Nephron (organoid): ENCODE data around the gene MACROD2.

ENCODE experiments used
- H3K27ac Mint-ChIP-seq, 3 experiments: 2 replicates each; pipeline ENCODE4 v1.8.0; 2020; ENCODE audit warnings: mixed read lengths in 3 of 3, mild to moderate bottlenecking in 2 of 3, moderate library complexity in 1 of 3
- H3K27me3 Mint-ChIP-seq: 2 replicates; pipeline ENCODE4 v1.8.0; 2021; ENCODE audit warnings: low read depth, mild to moderate bottlenecking, moderate library complexity, mixed read lengths
- H3K36me3 Mint-ChIP-seq: 2 replicates; pipeline ENCODE4 v1.8.0; 2020; ENCODE audit warnings: low read depth, mixed read lengths
- H3K4me1 Mint-ChIP-seq: 2 replicates; pipeline ENCODE4 v1.8.0; 2020; ENCODE audit warnings: mixed read lengths
- H3K4me3 Mint-ChIP-seq, 3 experiments: 2 replicates each; pipeline ENCODE4 v1.8.0; 2020; ENCODE audit warnings: mild to moderate bottlenecking in 3 of 3, mixed read lengths in 3 of 3, moderate library complexity in 2 of 3
- H3K9me3 Mint-ChIP-seq: 2 replicates; pipeline ENCODE4 v1.8.0; 2020; ENCODE audit warnings: mixed read lengths
- TF ChIP-seq, protein P1 (sequence below), 3 experiments: fragments of 200-600 bp; sonication (generic); IDR thresholded peaks; one replicate each; pipeline ENCODE4 v1.5.0; 2021; ENCODE audit warnings: antibody characterized with exemption in 3 of 3; ENCODE audit not compliant: unreplicated experiment in 3 of 3

The MACROD2 gene

GRCh38 chr20:15446373-15446772 is 1451.1 kb downstream of the MACROD2 start:
- Mint-ChIP-seq H3K27me3 (peaks cover 5% of the 10 kb centered on the region), H3K4me1 (peaks cover 19% of the 10 kb centered on the region)

DNA sequence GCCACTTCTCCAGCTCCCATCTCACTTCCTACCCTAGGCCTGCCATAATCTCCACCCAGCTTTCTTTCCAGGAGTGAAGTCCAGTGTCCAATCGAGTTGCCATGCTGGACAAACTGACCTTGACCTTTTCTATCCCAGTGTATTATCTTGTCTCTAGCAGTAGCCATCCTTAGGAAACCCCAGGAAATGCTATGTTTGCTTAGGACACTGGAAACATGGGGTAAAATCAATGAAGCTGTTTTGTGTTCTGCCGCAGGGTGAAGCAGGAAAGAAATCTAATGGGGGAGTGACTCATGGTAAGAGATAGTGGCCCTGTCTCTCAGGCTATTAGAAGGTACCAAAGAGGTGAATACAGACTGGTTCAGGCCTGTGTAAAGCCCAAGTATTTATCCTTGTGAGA is 1452.2 kb downstream of the MACROD2 start:
- H3K27me3 Mint-ChIP-seq, result peaks cover 5% of the 10 kb centered on the region
- no peaks in the 10 kb centered on the region for H3K9me3 Mint-ChIP-seq
- H3K36me3 Mint-ChIP-seq, result no peaks in the 10 kb centered on the region
- H3K27ac Mint-ChIP-seq, result no peak overlapping the region
- H3K4me1 Mint-ChIP-seq, result peaks cover 19% of the 10 kb centered on the region
- H3K4me3 Mint-ChIP-seq, result no peak overlapping the region
- TF ChIP-seq, protein P1, sequence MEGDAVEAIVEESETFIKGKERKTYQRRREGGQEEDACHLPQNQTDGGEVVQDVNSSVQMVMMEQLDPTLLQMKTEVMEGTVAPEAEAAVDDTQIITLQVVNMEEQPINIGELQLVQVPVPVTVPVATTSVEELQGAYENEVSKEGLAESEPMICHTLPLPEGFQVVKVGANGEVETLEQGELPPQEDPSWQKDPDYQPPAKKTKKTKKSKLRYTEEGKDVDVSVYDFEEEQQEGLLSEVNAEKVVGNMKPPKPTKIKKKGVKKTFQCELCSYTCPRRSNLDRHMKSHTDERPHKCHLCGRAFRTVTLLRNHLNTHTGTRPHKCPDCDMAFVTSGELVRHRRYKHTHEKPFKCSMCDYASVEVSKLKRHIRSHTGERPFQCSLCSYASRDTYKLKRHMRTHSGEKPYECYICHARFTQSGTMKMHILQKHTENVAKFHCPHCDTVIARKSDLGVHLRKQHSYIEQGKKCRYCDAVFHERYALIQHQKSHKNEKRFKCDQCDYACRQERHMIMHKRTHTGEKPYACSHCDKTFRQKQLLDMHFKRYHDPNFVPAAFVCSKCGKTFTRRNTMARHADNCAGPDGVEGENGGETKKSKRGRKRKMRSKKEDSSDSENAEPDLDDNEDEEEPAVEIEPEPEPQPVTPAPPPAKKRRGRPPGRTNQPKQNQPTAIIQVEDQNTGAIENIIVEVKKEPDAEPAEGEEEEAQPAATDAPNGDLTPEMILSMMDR (IDR thresholded peaks at IDR 0.05; ENCODE audit: unreplicated experiment in 3 of 3), result no peak

More at GRCh38 chr20:15446373-15446772, 1451.1 kb downstream of the MACROD2 start:
- TF ChIP-seq, protein P1 (IDR thresholded peaks at IDR 0.05; ENCODE audit: unreplicated experiment in 3 of 3), result no peak
- Mint-ChIP-seq H3K27ac (peak overlapping the region; percentile 32 to 87 (median 86)), H3K36me3 (no peaks in the 10 kb centered on the region), H3K4me3 (no peak overlapping the region), H3K9me3 (no peaks in the 10 kb centered on the region)

GRCh38 chr20:15449061-15449460 is 1453.7 kb downstream of the MACROD2 start:
- TF ChIP-seq, protein P1 (IDR thresholded peaks at IDR 0.05; ENCODE audit: unreplicated experiment in 3 of 3), result no peak
- H3K27ac Mint-ChIP-seq, result peak overlapping the region in 1 of 3 experiments; percentile 64
- H3K4me1 Mint-ChIP-seq, result peaks cover 26% of the 10 kb centered on the region

GRCh38 chr20:15451241-15451640 is 1455.9 kb downstream of the MACROD2 start:
- Mint-ChIP-seq H3K27me3 (no peaks in the 10 kb centered on the region), H3K9me3 (no peaks in the 10 kb centered on the region), H3K27ac (peak overlapping the region in 1 of 3 experiments; percentile 35), H3K4me3 (no peak overlapping the region), H3K36me3 (no peaks in the 10 kb centered on the region), H3K4me1 (peaks cover 34% of the 10 kb centered on the region)
- TF ChIP-seq, protein P1 (IDR thresholded peaks at IDR 0.05; ENCODE audit: unreplicated experiment in 3 of 3), result no peak

More at GRCh38 chr20:15449061-15449460, 1453.7 kb downstream of the MACROD2 start:
- Mint-ChIP-seq H3K36me3 (no peaks in the 10 kb centered on the region), H3K4me3 (no peak overlapping the region), H3K9me3 (no peaks in the 10 kb centered on the region), H3K27me3 (peaks cover 5% of the 10 kb centered on the region)

- Mint-ChIP-seq H3K4me1 (peaks cover 28% of the 10 kb centered on the region), H3K9me3 (no peaks in the 10 kb centered on the region), H3K27ac (peak overlapping the region in 1 of 3 experiments; percentile 79), H3K27me3 (no peaks in the 10 kb centered on the region), H3K36me3 (no peaks in the 10 kb centered on the region), H3K4me3 (no peak overlapping the region)
- TF ChIP-seq, protein P1 (IDR thresholded peaks at IDR 0.05; ENCODE audit: unreplicated experiment in 3 of 3), result no peak
Measured at GRCh38 chr20:15455279-15455678, 1460.0 kb downstream of the MACROD2 start.

GRCh38 chr20:15461938-15462337 is 1466.6 kb downstream of the MACROD2 start:
- Mint-ChIP-seq H3K4me3 (no peak overlapping the region), H3K27ac (no peak overlapping the region), H3K4me1 (no peaks in the 10 kb centered on the region), H3K9me3 (no peaks in the 10 kb centered on the region), H3K36me3 (no peaks in the 10 kb centered on the region), H3K27me3 (no peaks in the 10 kb centered on the region)
- TF ChIP-seq, protein P1 (IDR thresholded peaks at IDR 0.05; ENCODE audit: unreplicated experiment in 3 of 3), result no peak
